OCI-LY1 (cell line): ENCODE measurements around the gene FILIP1L.

Experiments
- H2AFZ ChIP-seq: fragments of 200-600 bp; sonication (generic), shearing (Covaris generic); 2 replicates; pipeline ENCODE4 v1.6.0; 2014; ENCODE audit warnings: antibody characterized with exemption, mild to moderate bottlenecking, low read length
- H3F3A ChIP-seq: fragments of 200-600 bp; sonication (generic), shearing (Covaris generic); 2 replicates; pipeline ENCODE4 v1.6.0; 2014; ENCODE audit warnings: mild to moderate bottlenecking, antibody characterized with exemption, low read length, moderate library complexity; ENCODE audit not compliant: insufficient read depth
- H3K27ac ChIP-seq: fragments of 200-600 bp; sonication (generic); 2 replicates; pipeline ENCODE4 v1.5.1; 2014; ENCODE audit warnings: low read length, mixed run types, mild to moderate bottlenecking, low read depth; ENCODE audit not compliant: poor library complexity, severe bottlenecking
- H3K27me3 ChIP-seq: fragments of 200-600 bp; sonication (generic); 2 replicates; pipeline ENCODE4 v1.6.0; 2014; ENCODE audit warnings: antibody characterized with exemption, mild to moderate bottlenecking, low read length, moderate library complexity; ENCODE audit not compliant: insufficient read depth
- H3K36me3 ChIP-seq: fragments of 200-600 bp; sonication (generic); 2 replicates; pipeline ENCODE4 v1.6.1; 2014; ENCODE audit warnings: mild to moderate bottlenecking, antibody characterized with exemption, low read length, moderate library complexity, mixed read lengths; ENCODE audit not compliant: insufficient read depth
- H3K4me1 ChIP-seq: fragments of 200-600 bp; sonication (generic); 2 replicates; pipeline ENCODE4 v1.5.1; 2014; ENCODE audit warnings: mild to moderate bottlenecking, low read length, moderate library complexity; ENCODE audit not compliant: insufficient read depth, severe bottlenecking
- H3K4me2 ChIP-seq: fragments of 200-600 bp; sonication (generic), shearing (Covaris generic); 2 replicates; pipeline ENCODE4 v1.6.1; 2014; ENCODE audit warnings: low read length
- H3K4me3 ChIP-seq: fragments of 200-600 bp; sonication (generic); 2 replicates; pipeline ENCODE4 v1.5.1; 2014; ENCODE audit warnings: low read length, low read depth, mild to moderate bottlenecking, mixed read lengths; ENCODE audit not compliant: poor library complexity, severe bottlenecking
- H3K79me2 ChIP-seq: fragments of 200-600 bp; shearing (Covaris generic); 2 replicates; pipeline ENCODE4 v1.6.1; 2016; ENCODE audit warnings: mixed run types, low read length, mixed read lengths; ENCODE audit not compliant: insufficient read depth
- H3K9ac ChIP-seq: fragments of 200-600 bp; sonication (generic), shearing (Covaris generic); 2 replicates; pipeline ENCODE4 v1.6.1; 2014; ENCODE audit warnings: mild to moderate bottlenecking, low read length, mixed read lengths
- H3K9me2 ChIP-seq: fragments of 200-600 bp; sonication (generic), shearing (Covaris generic); 2 replicates; pipeline ENCODE4 v1.6.1; 2014; ENCODE audit warnings: low read depth, mild to moderate bottlenecking, low read length, mixed read lengths
- H3K9me3 ChIP-seq: fragments of 200-600 bp; shearing (Covaris generic); 2 replicates; pipeline ENCODE4 v1.6.1; 2014; ENCODE audit warnings: low read length, mixed read lengths
- H4K20me1 ChIP-seq: fragments of 200-600 bp; sonication (generic), shearing (Covaris generic); 2 replicates; pipeline ENCODE4 v1.6.0; 2016; ENCODE audit warnings: mild to moderate bottlenecking, low read length; ENCODE audit not compliant: insufficient read depth
- CTCF ChIP-seq: fragments of 200-600 bp; sonication (generic), shearing (Covaris generic); IDR thresholded peaks from 2 replicates; pipeline ENCODE4 v1.5.1; 2017; ENCODE audit warnings: mild to moderate bottlenecking, antibody characterized with exemption, low read length, moderate library complexity, mixed read lengths
- EZH2 ChIP-seq: fragments of 200-600 bp; sonication (generic), shearing (Covaris generic); IDR thresholded peaks from 2 replicates; pipeline ENCODE4 v1.8.0; 2017; ENCODE audit warnings: borderline replicate concordance, mixed run types, mild to moderate bottlenecking, antibody characterized with exemption, low read length, moderate library complexity, mixed read lengths

The FILIP1L gene

DNA sequence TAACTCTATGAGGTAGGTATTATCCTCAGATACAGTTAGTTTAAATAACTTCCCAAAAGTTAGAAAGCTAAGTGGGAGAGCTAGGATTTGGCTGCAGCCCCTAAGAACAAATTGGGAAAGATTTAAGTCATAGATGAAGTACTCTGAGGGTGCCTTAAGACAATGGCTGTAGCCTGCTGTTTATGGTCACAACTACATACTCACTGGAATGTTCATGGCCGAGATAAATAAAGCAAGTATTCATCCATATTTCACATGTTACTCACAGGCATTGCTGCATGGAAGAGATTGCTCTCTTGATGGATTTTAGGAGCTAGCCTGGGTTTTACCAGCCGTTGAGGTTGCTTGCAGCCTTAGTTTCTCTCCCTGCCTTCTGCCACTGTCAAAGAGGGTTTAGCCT is 151.6 kb downstream of the FILIP1L start:
- no peak overlapping the region for H2AFZ ChIP-seq
- TF ChIP-seq EZH2 (no peak), CTCF (no peak)

GRCh38 chr3:99961756-99962515 is 152.4 kb downstream of the FILIP1L start:
- no peak overlapping the region for H3K27ac ChIP-seq
- no peaks in the 10 kb centered on the region for H3F3A ChIP-seq
- H3K9ac ChIP-seq: no peak overlapping the region
- H2AFZ ChIP-seq: no peak overlapping the region
- H4K20me1 ChIP-seq: no peaks in the 10 kb centered on the region
- TF ChIP-seq CTCF (no peak), EZH2 (no peak)
- no peaks in the 10 kb centered on the region for H3K79me2 ChIP-seq
- H3K4me2 ChIP-seq: no peak overlapping the region
- no peaks in the 10 kb centered on the region for H3K36me3 ChIP-seq
- H3K9me3 ChIP-seq: no peaks in the 10 kb centered on the region
- no peak overlapping the region for H3K4me3 ChIP-seq
- no peaks in the 10 kb centered on the region for H3K9me2 ChIP-seq
- no peaks in the 10 kb centered on the region for H3K4me1 ChIP-seq
- H3K27me3 ChIP-seq: no peaks in the 10 kb centered on the region

More for the DNA sequence above, 151.6 kb downstream of the FILIP1L start:
- Histone ChIP-seq H3K4me3 (no peak overlapping the region), H3K27ac (no peak overlapping the region), H3K27me3 (no peaks in the 10 kb centered on the region), H3K36me3 (no peaks in the 10 kb centered on the region), H3K4me2 (no peak overlapping the region), H4K20me1 (no peaks in the 10 kb centered on the region), H3K9me2 (no peaks in the 10 kb centered on the region), H3K4me1 (no peaks in the 10 kb centered on the region), H3K79me2 (no peaks in the 10 kb centered on the region), H3K9me3 (no peaks in the 10 kb centered on the region), H3F3A (no peaks in the 10 kb centered on the region), H3K9ac (no peak overlapping the region)

GRCh38 chr3:99960941-99961340 is 153.4 kb downstream of the FILIP1L start:
- no peaks in the 10 kb centered on the region for H3K36me3 ChIP-seq
- no peaks in the 10 kb centered on the region for H3K9me2 ChIP-seq
- H3K4me1 ChIP-seq: no peaks in the 10 kb centered on the region
- no peaks in the 10 kb centered on the region for H3K79me2 ChIP-seq
- H3K27ac ChIP-seq: no peak overlapping the region
- TF ChIP-seq EZH2: no peak
- no peak for TF ChIP-seq CTCF
- H2AFZ ChIP-seq: no peak overlapping the region
- H3K9ac ChIP-seq: no peak overlapping the region
- H3K4me2 ChIP-seq: no peak overlapping the region
- no peak overlapping the region for H3K4me3 ChIP-seq
- H3F3A ChIP-seq: no peaks in the 10 kb centered on the region
- no peaks in the 10 kb centered on the region for H3K27me3 ChIP-seq
- H3K9me3 ChIP-seq: no peaks in the 10 kb centered on the region
- no peaks in the 10 kb centered on the region for H4K20me1 ChIP-seq
